ENCODE measurements around the gene NFIB. TPM values are rescaled to one million over a fixed set of nuclear protein-coding genes. Genes with fewer than 3 reads are reported as not detected.

Gene NFIB
- total RNA-seq, 1 donor from 2014 or later: 11.6 TPM

- Histone ChIP-seq H3K4me3 (ENCODE audit: low read depth, low read length) (no peak overlapping the region), H3K27me3 (ENCODE audit: control insufficient read depth, insufficient read depth, low read length) (no peaks in the 10 kb centered on the region), H3K36me3 (ENCODE audit: control insufficient read depth, insufficient read depth, low read length) (peaks cover 8% of the 10 kb centered on the region)
- DNase-seq (ENCODE audit: low read depth) (peak; percentile 89), FAIRE-seq (no peak)
- no peak for TF ChIP-seq CTCF (IDR thresholded peaks at IDR 0.05; ENCODE audit: insufficient read depth, low read length, severe bottlenecking)
Measured at GRCh38 chr9:14119694-14120514, 194.0 kb downstream of the NFIB start.

GRCh38 chr9:14112226-14112625, 201.7 kb downstream of the NFIB start:
- FAIRE-seq (no peak), DNase-seq (ENCODE audit: low read depth) (no peak)
- TF ChIP-seq CTCF (IDR thresholded peaks at IDR 0.05; ENCODE audit: insufficient read depth, low read length, severe bottlenecking): no peak
- H3K4me3 ChIP-seq (ENCODE audit: low read depth, low read length): no peak overlapping the region
- peaks cover 7% of the 10 kb centered on the region for H3K36me3 ChIP-seq (ENCODE audit: control insufficient read depth, insufficient read depth, low read length)
- H3K27me3 ChIP-seq (ENCODE audit: control insufficient read depth, insufficient read depth, low read length): no peaks in the 10 kb centered on the region

GRCh38 chr9:14111696-14112095, 202.2 kb downstream of the NFIB start:
- Histone ChIP-seq H3K36me3 (ENCODE audit: control insufficient read depth, insufficient read depth, low read length) (peaks cover 7% of the 10 kb centered on the region), H3K27me3 (ENCODE audit: control insufficient read depth, insufficient read depth, low read length) (no peaks in the 10 kb centered on the region), H3K4me3 (ENCODE audit: low read depth, low read length) (no peak overlapping the region)
- FAIRE-seq (no peak), DNase-seq (ENCODE audit: low read depth) (no peak)
- no peak for TF ChIP-seq CTCF (IDR thresholded peaks at IDR 0.05; ENCODE audit: insufficient read depth, low read length, severe bottlenecking)

- no peaks in the 10 kb centered on the region for H3K27me3 ChIP-seq (ENCODE audit: control insufficient read depth, insufficient read depth, low read length)
- H3K4me3 ChIP-seq (ENCODE audit: low read depth, low read length): no peak overlapping the region
- DNase-seq (ENCODE audit: low read depth) (no peak), FAIRE-seq (no peak)
- no peak for TF ChIP-seq CTCF (IDR thresholded peaks at IDR 0.05; ENCODE audit: insufficient read depth, low read length, severe bottlenecking)
- no peaks in the 10 kb centered on the region for H3K36me3 ChIP-seq (ENCODE audit: control insufficient read depth, insufficient read depth, low read length)
Measured at GRCh38 chr9:14107977-14108376, 206.0 kb downstream of the NFIB start.

- Histone ChIP-seq H3K4me3 (ENCODE audit: low read depth, low read length) (no peak overlapping the region), H3K36me3 (ENCODE audit: control insufficient read depth, insufficient read depth, low read length) (no peaks in the 10 kb centered on the region), H3K27me3 (ENCODE audit: control insufficient read depth, insufficient read depth, low read length) (no peaks in the 10 kb centered on the region)
- no peak for TF ChIP-seq CTCF (IDR thresholded peaks at IDR 0.05; ENCODE audit: insufficient read depth, low read length, severe bottlenecking)
- FAIRE-seq (no peak), DNase-seq (ENCODE audit: low read depth) (no peak)
Measured at GRCh38 chr9:14107495-14107894, 206.4 kb downstream of the NFIB start.

- Histone ChIP-seq H3K27me3 (ENCODE audit: control insufficient read depth, insufficient read depth, low read length) (no peaks in the 10 kb centered on the region), H3K4me3 (ENCODE audit: low read depth, low read length) (no peak overlapping the region), H3K36me3 (ENCODE audit: control insufficient read depth, insufficient read depth, low read length) (no peaks in the 10 kb centered on the region)
- FAIRE-seq (no peak), DNase-seq (ENCODE audit: low read depth) (no peak)
- TF ChIP-seq CTCF (IDR thresholded peaks at IDR 0.05; ENCODE audit: insufficient read depth, low read length, severe bottlenecking): no peak
Measured at GRCh38 chr9:14106699-14107098, 207.2 kb downstream of the NFIB start.

All from bronchial epithelial cell (primary cell).